GM18505 (cell line): ENCODE data around the gene NRG3.
A peak's percentile ranks its signal among the peaks of the same experiment; 100 is the strongest.

Experiments used
- ATAC-seq: cut with Tn5 transposase; IDR thresholded peaks from one replicate; pipeline ENCODE4 v1.9.1; 2021; ENCODE audit not compliant: unreplicated experiment
- POLR2A ChIP-seq: IDR thresholded peaks from 4 replicates; pipeline ENCODE4 v1.6.1; 2011; ENCODE audit warnings: borderline replicate concordance; ENCODE audit not compliant: insufficient read depth, insufficient read length; ENCODE audit errors: extremely low read depth

The NRG3 gene

DNA sequence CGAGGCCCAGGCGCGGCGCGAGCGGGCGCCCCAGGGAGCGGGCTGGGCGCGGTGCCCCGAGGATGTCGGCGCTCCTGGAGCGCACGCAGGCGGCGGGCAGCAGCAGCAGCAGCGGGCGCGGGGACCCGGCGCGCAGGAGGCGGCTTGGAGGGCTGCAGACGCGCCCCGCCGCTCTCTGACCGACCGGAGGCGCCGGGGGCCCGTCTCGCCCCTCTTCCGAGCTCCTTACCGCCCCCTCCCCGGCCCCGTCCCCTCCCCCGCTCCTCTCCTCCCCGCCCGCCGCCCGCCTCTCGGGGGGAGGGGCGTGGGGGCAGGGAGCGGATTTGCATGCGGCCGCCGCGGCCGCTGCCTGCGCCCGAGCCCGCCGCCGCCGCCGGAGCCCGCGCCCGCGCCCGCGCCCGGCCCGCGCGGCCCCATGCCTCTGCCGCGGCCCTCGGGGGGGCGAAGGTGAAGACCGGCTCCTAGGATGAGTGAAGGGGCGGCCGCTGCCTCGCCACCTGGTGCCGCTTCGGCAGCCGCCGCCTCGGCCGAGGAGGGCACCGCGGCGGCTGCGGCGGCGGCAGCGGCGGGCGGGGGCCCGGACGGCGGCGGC is at the start of gene NRG3:
Gene NRG3, plus strand, starts transcription at position 320 of the 592 bp plus-strand sequence.
- TF ChIP-seq POLR2A, result no peak
- ATAC-seq, result no peak

DNA sequence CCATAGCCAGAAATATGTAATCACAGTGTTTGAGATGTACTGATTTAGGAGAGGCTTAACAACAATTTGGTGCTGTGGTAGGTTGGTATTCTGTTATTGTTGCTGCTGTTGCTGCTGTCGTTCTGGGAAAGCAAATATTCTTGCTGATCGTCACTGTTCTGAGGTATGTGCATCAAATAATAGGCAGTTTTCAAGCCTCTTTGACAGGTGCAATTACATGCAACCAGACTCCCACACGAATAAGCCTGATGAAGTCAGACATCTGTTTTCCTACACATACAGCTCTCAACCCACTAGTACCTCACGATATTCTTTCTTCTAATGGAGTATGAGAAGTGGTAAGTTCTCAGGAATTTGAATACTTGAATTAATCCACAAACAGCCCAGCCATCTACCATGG is 46.7 kb upstream of the NRG3 start:
- no peak for TF ChIP-seq POLR2A
- no peak for ATAC-seq

GRCh38 chr10:81831060-81831459 is 43.9 kb upstream of the NRG3 start:
- TF ChIP-seq POLR2A, result no peak
- no peak for ATAC-seq

GRCh38 chr10:81838950-81839349 is 36.0 kb upstream of the NRG3 start:
- no peak for TF ChIP-seq POLR2A
- no peak for ATAC-seq

GRCh38 chr10:81843042-81843441 is 32.0 kb upstream of the NRG3 start:
- no peak for TF ChIP-seq POLR2A
- ATAC-seq, result no peak

DNA sequence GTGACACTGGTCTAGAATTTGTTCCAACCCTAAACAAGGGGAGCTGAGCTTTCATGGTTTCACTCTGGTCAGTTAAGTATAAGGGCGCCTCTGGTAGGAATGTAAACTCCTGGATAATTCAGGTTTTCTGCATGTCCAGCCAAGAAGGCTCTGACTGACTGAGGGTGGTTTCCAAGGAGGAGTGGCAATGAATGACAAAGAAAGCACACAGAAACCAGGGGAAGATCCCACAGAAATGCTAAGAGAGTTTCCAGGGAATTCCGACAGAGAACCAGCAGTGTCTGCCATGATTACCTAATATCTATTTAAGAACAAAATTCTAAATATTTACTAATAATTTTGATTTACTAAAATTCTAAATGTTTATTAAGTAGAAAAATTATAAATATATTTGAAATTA is 27.3 kb upstream of the NRG3 start:
- ATAC-seq, result no peak

GRCh38 chr10:81848514-81848913 is 26.5 kb upstream of the NRG3 start:
- no peak for ATAC-seq
- no peak for TF ChIP-seq POLR2A

More for the DNA sequence above, 27.3 kb upstream of the NRG3 start:
- no peak for TF ChIP-seq POLR2A

- no peak for ATAC-seq
- TF ChIP-seq POLR2A, result no peak
These were observed 26.1 kb upstream of the NRG3 start for GRCh38 chr10:81848931-81849330.

DNA sequence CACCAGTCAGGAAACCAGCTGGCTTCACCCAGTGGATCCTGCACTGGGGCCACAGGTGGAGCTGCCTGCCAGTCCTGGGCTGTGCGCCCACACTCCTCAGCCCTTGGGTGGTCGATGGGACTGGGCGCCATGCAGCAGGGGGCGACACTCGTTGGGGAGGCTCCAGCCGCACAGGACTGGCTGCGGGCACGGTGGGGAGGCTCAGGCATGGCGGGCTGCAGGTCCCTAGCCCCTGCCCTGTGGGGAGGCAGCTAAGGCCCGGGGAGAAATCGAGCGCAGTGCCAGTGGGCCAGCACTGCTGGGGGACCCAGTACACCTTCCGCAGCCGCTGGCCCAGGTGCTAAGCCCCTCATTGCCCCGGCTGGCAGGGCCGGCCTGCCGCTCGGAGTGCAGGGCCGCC is 12.4 kb upstream of the NRG3 start:
- TF ChIP-seq POLR2A, result no peak
- ATAC-seq, result no peak

DNA sequence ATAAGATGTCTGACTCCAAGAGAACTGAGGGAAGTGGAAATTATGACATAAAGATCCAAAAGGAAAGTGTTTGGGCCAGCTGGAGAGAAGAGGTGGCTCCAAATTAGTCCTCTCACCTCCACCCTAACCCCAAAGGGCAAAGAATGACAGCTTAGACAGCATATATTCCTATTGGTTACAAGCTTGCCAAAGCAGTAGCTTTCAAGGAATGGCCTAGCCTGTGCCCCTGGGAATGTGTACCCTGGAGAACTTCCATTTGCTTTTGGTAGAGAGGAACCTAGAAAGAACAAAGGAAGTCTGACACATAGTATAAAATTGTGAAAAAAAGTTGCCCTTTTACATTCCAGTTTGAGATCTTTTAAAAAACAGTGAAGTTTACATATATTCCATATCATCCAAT is 11.2 kb upstream of the NRG3 start:
- no peak for TF ChIP-seq POLR2A

DNA sequence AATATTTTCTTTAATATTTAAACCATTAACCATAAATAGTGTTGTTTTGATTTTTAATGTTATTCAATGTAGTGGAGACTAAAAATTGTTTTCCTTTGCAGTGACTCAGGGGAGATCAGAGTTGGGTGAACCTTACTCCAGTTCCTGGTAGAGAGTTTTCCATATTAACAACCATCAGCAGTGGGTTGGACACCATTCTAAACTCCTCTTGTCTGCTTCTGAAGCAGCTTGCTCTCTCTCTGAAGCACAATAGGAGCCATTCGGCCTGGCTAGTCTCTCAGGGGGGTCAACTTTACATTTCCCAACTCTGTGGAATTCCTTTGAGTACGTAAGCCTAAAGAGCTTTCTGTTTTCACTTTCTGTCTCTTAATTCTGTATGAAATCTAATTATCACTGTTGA is 9.4 kb upstream of the NRG3 start:
- no peak for ATAC-seq
- no peak for TF ChIP-seq POLR2A

More for the DNA sequence above, 11.2 kb upstream of the NRG3 start:
- no peak for ATAC-seq

DNA sequence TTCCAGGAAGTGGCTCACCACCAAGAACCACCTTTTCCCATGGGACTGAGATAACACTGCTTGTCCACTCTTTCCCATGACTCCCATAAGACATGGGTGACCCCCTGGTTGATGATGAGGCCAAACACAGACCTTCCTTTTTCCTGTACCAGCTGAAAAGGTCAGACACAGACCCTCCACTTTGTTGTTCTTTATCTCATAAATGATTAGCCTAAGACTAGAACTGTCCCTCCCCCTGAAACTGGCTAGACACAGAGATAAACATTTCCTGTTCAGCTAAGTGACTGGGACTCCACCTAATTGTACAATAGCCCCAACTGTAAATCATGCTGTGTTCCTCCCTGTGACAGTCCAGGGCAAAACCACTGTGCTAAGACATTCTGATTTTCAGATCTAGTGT is 8.2 kb upstream of the NRG3 start:
- no peak for TF ChIP-seq POLR2A
- ATAC-seq, result peak; percentile 90

DNA sequence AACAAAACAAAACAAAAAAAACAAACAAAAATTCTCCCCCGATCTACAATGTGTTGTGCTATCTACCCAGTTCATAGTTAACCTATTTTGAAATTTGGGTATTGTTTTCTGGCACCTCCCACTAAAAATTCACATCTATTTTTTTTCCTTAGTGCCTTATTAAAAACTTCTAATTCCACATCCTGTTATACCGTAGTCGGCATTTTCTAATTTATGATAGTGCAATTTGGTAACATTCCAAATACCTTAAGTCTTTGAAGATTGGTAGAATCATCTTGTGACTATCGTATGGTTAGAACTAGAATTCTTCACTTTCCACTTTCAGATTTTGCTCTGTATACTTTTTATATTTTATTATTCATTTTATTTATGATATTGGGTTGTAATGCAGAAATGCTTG is 4.5 kb upstream of the NRG3 start:
- no peak for TF ChIP-seq POLR2A
- ATAC-seq, result no peak

DNA sequence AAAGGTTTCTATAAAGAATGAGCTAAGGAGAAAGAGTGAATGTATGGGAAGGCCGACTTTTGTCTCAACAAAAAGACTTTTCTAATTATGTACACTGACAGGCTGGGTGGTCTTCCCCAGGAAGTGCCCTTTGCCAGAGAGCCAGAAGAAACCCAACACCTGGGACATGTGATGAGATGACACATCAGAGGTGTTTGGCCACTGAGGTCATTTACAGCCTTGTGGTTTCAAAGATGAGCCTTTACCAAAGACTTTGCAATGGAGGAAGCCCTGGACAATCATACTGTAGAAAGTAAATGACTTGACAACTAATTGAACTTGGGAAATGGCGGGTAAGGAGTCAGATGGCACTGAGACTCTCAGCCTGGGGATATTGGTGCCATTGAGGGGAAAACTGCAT is 3.4 kb upstream of the NRG3 start:
- TF ChIP-seq POLR2A, result no peak
- ATAC-seq, result no peak

DNA sequence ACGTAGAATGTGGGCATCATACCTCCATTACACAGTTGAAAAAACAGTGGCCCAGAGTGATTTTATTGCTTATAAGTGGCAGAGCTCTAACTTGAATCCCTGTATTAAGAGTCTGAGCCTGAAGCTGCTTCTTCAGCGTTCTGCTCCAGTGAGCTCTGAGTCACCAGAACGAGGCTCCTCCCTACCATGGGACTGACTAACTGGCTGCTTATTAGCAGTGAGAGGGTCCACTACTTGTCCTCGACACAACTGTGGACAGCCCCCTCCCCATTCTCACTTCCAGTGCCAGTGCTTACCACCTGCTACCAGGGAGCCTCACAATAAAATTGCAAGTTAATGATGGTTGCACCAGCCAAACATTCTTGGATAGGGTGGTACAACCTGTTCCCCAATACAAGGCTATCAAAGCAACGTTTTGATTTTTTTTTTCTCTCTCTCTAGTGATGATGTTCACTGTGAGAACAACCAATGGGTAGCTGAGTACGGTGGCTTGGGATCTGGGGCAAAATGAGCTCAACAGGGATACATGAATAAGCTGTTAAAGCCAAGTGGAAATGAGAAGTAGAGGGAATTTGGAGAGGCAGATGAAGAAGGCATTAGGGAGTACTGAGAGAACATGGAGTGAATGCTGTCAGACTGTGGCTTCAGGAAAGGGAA is 2.7 kb upstream of the NRG3 start:
- TF ChIP-seq POLR2A, result no peak
- ATAC-seq, result peak; percentile 48

DNA sequence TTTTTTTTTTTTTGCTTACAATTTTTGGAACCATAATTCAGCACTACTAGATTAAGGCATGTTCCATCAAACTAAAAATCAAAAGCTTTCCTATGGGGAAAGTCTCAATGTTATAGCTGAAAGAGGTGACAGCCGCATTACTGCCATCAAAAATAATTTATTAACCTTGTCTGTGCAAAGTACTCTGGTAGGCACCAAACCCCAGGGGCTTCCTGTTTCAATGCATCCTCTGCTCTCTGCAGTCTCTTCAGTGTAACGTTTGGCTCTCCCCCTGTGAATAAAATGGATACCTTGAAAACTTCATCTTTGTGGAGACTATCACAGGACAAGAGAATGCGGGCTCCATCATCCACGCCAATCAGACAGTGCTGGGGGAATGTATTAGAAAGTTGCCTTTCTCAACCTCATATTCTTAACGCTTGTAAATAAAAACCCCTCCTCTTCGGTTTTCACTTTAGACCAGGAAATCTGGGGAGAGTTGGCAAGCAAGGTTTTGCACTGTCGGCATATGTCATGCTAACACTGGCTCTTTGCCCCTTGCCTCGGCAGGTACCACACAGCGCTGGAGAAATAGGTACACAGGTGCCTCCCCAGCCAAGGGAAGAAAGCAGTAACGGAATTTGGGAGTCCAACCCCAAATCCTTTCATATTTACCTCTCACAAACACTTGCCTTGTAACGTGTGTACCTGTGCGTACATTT is 1.6 kb upstream of the NRG3 start:
- no peak for ATAC-seq
- TF ChIP-seq POLR2A, result no peak
